Muscle of leg (tissue), 11 donors: Measurements from ENCODE around the gene MAFF. TPM values are rescaled to one million over a fixed set of nuclear protein-coding genes. Genes with fewer than 3 reads are reported as not detected.

Experiments
- DNase-seq: peaks from one replicate; pipeline ENCODE4 v3.0.0; 2013
- H3K27ac ChIP-seq: one replicate; pipeline ENCODE4 v1.5.1; 2013; ENCODE audit warnings: mild to moderate bottlenecking, low read length, control low read depth
- H3K27me3 ChIP-seq: one replicate; pipeline ENCODE4 v1.6.1; 2013; ENCODE audit warnings: low read length; ENCODE audit not compliant: control insufficient read depth, insufficient read depth
- H3K36me3 ChIP-seq: one replicate; pipeline ENCODE4 v1.6.1; 2013; ENCODE audit warnings: low read length; ENCODE audit not compliant: control insufficient read depth, insufficient read depth
- H3K4me1 ChIP-seq: one replicate; pipeline ENCODE4 v1.6.1; 2013; ENCODE audit warnings: low read length; ENCODE audit not compliant: control insufficient read depth, insufficient read depth
- H3K4me3 ChIP-seq: one replicate; pipeline ENCODE4 v1.5.1; 2013; ENCODE audit warnings: low read length, control low read depth
- H3K9me3 ChIP-seq: replicated peaks from 2 replicates; pipeline ENCODE4 v1.6.1; 2013; ENCODE audit warnings: low read depth, low read length; ENCODE audit not compliant: control insufficient read depth
- WGBS: methylation state at CpG from one replicate; pipeline ENCODE4 v1.1.5; 2013; ENCODE audit warnings: missing lambda C conversion rate; ENCODE audit not compliant: insufficient coverage; 5-methylcytosine and 5-hydroxymethylcytosine counted together
- polyA plus RNA-seq, 8 donors: library from polyadenylated mRNA; unstranded; fragments of 120-200 nt; gene quantifications; one replicate each; pipeline versions ENCODE4 v1.2.1 to v1.2.3, GENCODE V29; 2013; ENCODE audit warnings: inconsistent platforms in 1 of 8, low replicate concordance in 1 of 8; ENCODE audit not compliant: insufficient read length in 8 of 8, insufficient read depth in 1 of 8
- total RNA-seq: library from RNA; stranded (reverse); fragments of 120-200 nt; gene quantifications from one replicate; pipeline ENCODE4 v1.2.4, GENCODE V29; 2013

Gene MAFF
- total and polyA plus RNA-seq, 9 donors: 2.0 to 7.3 (median 4.5) TPM

GRCh38 chr22:38246046-38246658 is 44.4 kb downstream of the MAFF start:
- DNase-seq: no peak
- Histone ChIP-seq H3K27me3 (no peaks in the 10 kb centered on the region), H3K4me1 (peaks cover 56% of the 10 kb centered on the region), H3K4me3 (no peak overlapping the region), H3K36me3 (peaks cover 51% of the 10 kb centered on the region), H3K27ac (peak overlapping the region; percentile 62), H3K9me3 (peaks cover 7% of the 10 kb centered on the region)
- 84% methylated on average over 14 of the region's 19 CpGs for WGBS

- peaks cover 58% of the 10 kb centered on the region for H3K4me1 ChIP-seq
- WGBS: 14% methylated on average over 2 of the region's 5 CpGs
- peaks cover 7% of the 10 kb centered on the region for H3K9me3 ChIP-seq
- H3K27ac ChIP-seq: peak overlapping the region; percentile 62
- peaks cover 51% of the 10 kb centered on the region for H3K36me3 ChIP-seq
- no peaks in the 10 kb centered on the region for H3K27me3 ChIP-seq
- no peak overlapping the region for H3K4me3 ChIP-seq
- DNase-seq: peak; percentile 94
These were observed 44.9 kb downstream of the MAFF start for GRCh38 chr22:38246692-38247091.

- no peak for DNase-seq
- peaks cover 53% of the 10 kb centered on the region for H3K4me1 ChIP-seq
- 82% methylated on average over 4 of the region's 12 CpGs for WGBS
- no peak overlapping the region for H3K4me3 ChIP-seq
- H3K9me3 ChIP-seq: peaks cover 7% of the 10 kb centered on the region
- H3K36me3 ChIP-seq: peaks cover 51% of the 10 kb centered on the region
- H3K27me3 ChIP-seq: no peaks in the 10 kb centered on the region
- no peak overlapping the region for H3K27ac ChIP-seq
These were observed 45.9 kb downstream of the MAFF start for GRCh38 chr22:38247713-38248112.

GRCh38 chr22:38248280-38248679 is 46.5 kb downstream of the MAFF start:
- WGBS: 97% methylated on average over 6 of the region's 6 CpGs
- Histone ChIP-seq H3K36me3 (peaks cover 51% of the 10 kb centered on the region), H3K4me3 (no peak overlapping the region), H3K9me3 (peaks cover 7% of the 10 kb centered on the region), H3K27ac (no peak overlapping the region), H3K27me3 (no peaks in the 10 kb centered on the region), H3K4me1 (peaks cover 48% of the 10 kb centered on the region)
- DNase-seq: no peak

- H3K9me3 ChIP-seq: peaks cover 7% of the 10 kb centered on the region
- H3K27me3 ChIP-seq: no peaks in the 10 kb centered on the region
- peaks cover 40% of the 10 kb centered on the region for H3K36me3 ChIP-seq
- H3K27ac ChIP-seq: no peak overlapping the region
- no peak overlapping the region for H3K4me3 ChIP-seq
- peaks cover 38% of the 10 kb centered on the region for H3K4me1 ChIP-seq
- DNase-seq: no peak
- WGBS: 100% methylated on average over 1 of the region's 3 CpGs
These were observed 47.5 kb downstream of the MAFF start for GRCh38 chr22:38249301-38249700.

GRCh38 chr22:38249803-38250642 is 48.2 kb downstream of the MAFF start:
- no peak for DNase-seq
- Histone ChIP-seq H3K36me3 (peaks cover 33% of the 10 kb centered on the region), H3K27me3 (no peaks in the 10 kb centered on the region), H3K4me1 (peaks cover 36% of the 10 kb centered on the region), H3K4me3 (no peak overlapping the region), H3K9me3 (peaks cover 7% of the 10 kb centered on the region), H3K27ac (no peak overlapping the region)
- 93% methylated on average over 23 of the region's 25 CpGs for WGBS

- 89% methylated on average over 6 of the region's 13 CpGs for WGBS
- Histone ChIP-seq H3K27me3 (no peaks in the 10 kb centered on the region), H3K9me3 (peaks cover 7% of the 10 kb centered on the region), H3K4me1 (peaks cover 36% of the 10 kb centered on the region), H3K4me3 (no peak overlapping the region), H3K36me3 (peaks cover 26% of the 10 kb centered on the region), H3K27ac (no peak overlapping the region)
- DNase-seq: no peak
These were observed 49.0 kb downstream of the MAFF start for GRCh38 chr22:38250643-38251340.

GRCh38 chr22:38251341-38251692 is 49.5 kb downstream of the MAFF start:
- peaks cover 7% of the 10 kb centered on the region for H3K9me3 ChIP-seq
- H3K4me1 ChIP-seq: peaks cover 31% of the 10 kb centered on the region
- H3K36me3 ChIP-seq: peaks cover 21% of the 10 kb centered on the region
- WGBS: 44% methylated on average over 5 of the region's 7 CpGs
- H3K27ac ChIP-seq: no peak overlapping the region
- no peak overlapping the region for H3K4me3 ChIP-seq
- no peak for DNase-seq
- no peaks in the 10 kb centered on the region for H3K27me3 ChIP-seq

GRCh38 chr22:38255697-38256096 is 53.9 kb downstream of the MAFF start:
- Histone ChIP-seq H3K4me1 (peaks cover 51% of the 10 kb centered on the region), H3K27me3 (no peaks in the 10 kb centered on the region), H3K27ac (no peak overlapping the region), H3K36me3 (peaks cover 3% of the 10 kb centered on the region), H3K9me3 (no peaks in the 10 kb centered on the region), H3K4me3 (no peak overlapping the region)
- no CpG with 5 or more reads among the region's 2 CpGs for WGBS
- DNase-seq: no peak

GRCh38 chr22:38257181-38257580 is 55.4 kb downstream of the MAFF start:
- peaks cover 54% of the 10 kb centered on the region for H3K4me1 ChIP-seq
- WGBS: 20% methylated on average over 5 of the region's 14 CpGs
- H3K27me3 ChIP-seq: no peaks in the 10 kb centered on the region
- peaks cover 3% of the 10 kb centered on the region for H3K36me3 ChIP-seq
- H3K27ac ChIP-seq: peak overlapping the region; percentile 85
- H3K9me3 ChIP-seq: no peaks in the 10 kb centered on the region
- DNase-seq: peak; percentile 97
- no peak overlapping the region for H3K4me3 ChIP-seq
